Measurements from ENCODE around the gene TRPV6. TPM values are rescaled to one million over a fixed set of nuclear protein-coding genes. Genes with fewer than 3 reads are reported as not detected.

Gene TRPV6
- total and polyA plus RNA-seq, 4 donors = 0.40 to 1.2 (median 0.53) TPM

- TF ChIP-seq, protein P1, sequence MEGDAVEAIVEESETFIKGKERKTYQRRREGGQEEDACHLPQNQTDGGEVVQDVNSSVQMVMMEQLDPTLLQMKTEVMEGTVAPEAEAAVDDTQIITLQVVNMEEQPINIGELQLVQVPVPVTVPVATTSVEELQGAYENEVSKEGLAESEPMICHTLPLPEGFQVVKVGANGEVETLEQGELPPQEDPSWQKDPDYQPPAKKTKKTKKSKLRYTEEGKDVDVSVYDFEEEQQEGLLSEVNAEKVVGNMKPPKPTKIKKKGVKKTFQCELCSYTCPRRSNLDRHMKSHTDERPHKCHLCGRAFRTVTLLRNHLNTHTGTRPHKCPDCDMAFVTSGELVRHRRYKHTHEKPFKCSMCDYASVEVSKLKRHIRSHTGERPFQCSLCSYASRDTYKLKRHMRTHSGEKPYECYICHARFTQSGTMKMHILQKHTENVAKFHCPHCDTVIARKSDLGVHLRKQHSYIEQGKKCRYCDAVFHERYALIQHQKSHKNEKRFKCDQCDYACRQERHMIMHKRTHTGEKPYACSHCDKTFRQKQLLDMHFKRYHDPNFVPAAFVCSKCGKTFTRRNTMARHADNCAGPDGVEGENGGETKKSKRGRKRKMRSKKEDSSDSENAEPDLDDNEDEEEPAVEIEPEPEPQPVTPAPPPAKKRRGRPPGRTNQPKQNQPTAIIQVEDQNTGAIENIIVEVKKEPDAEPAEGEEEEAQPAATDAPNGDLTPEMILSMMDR (IDR thresholded peaks at IDR 0.05; ENCODE audit: control extremely low read depth, extremely low read depth) = no peak
- peaks cover 0 to 3% (median under 1%) of the 10 kb centered on the region in 4 donors for H3K36me3 ChIP-seq (ENCODE audit: control insufficient read depth in 4 of 4, insufficient read depth in 4 of 4, low read length in 4 of 4)
- WGBS, 2 donors = 94 to 97% methylated on average over 11 of the region's 11 CpGs
- ATAC-seq (ENCODE audit: insufficient read depth, low FRiP score) (no peak), DNase-seq (peak in 1 of 3 donors; percentile 8)
- peaks cover 0 to 9% (median 0%) of the 10 kb centered on the region in 5 donors for H3K4me1 ChIP-seq (ENCODE audit: control insufficient read depth in 5 of 5, insufficient read depth in 5 of 5, low read length in 5 of 5)
- H3K27me3 ChIP-seq (ENCODE audit: control insufficient read depth in 3 of 3, insufficient read depth in 3 of 3, low read length in 2 of 3) = peaks cover 0 to 3% (median 0%) of the 10 kb centered on the region in 3 donors
- H3K9ac ChIP-seq (ENCODE audit: insufficient read depth in 1 of 2, low read length in 2 of 2) = no peak overlapping the region
- H3K27ac ChIP-seq (ENCODE audit: low read depth in 1 of 2, low read length in 1 of 2) = no peak overlapping the region
- no peaks in the 10 kb centered on the region for H3K9me3 ChIP-seq (ENCODE audit: control insufficient read depth in 4 of 4, insufficient read depth in 3 of 4, low read length in 3 of 4)
- H3K4me3 ChIP-seq = no peak overlapping the region
These were observed 16.5 kb downstream of the TRPV6 start for GRCh38 chr7:142868986-142869415.

DNA sequence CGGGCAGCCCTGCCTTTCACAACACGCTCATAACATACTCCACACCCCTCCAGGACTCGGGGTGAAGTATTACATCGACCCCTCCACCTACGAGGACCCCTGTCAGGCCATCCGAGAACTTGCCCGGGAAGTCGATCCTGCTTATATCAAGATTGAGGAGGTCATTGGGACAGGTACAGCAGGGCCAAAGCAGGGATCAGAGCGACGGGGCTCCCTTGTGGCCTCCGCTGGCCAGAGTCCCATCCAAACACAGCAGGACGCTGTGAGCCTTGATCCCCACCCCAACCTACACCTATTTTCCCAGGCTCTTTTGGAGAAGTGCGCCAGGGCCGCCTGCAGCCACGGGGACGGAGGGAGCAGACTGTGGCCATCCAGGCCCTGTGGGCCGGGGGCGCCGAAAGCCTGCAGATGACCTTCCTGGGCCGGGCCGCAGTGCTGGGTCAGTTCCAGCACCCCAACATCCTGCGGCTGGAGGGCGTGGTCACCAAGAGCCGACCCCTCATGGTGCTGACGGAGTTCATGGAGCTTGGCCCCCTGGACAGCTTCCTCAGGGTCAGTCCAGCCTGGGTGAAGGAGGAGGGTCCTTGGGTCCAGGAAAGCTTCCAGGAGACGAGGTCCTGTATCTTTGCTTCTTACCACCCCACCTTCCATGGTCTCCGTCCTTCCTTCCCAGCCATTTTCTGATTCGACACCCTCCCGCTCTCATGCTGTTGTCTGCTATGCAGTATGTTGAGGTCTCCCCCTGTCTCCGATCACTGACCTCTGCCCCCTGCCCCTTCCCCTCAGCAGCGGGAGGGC is 17.2 kb downstream of the TRPV6 start:
- no peak overlapping the region for H3K9ac ChIP-seq (ENCODE audit: insufficient read depth in 1 of 2, low read length in 2 of 2)
- ATAC-seq (ENCODE audit: insufficient read depth, low FRiP score) (no peak), DNase-seq (peak in 1 of 3 donors; percentile 6)
- TF ChIP-seq, protein P1 (IDR thresholded peaks at IDR 0.05; ENCODE audit: control extremely low read depth, extremely low read depth) = no peak
- 84 to 89% methylated on average over 31 of the region's 31 CpGs for WGBS, 2 donors
- H3K4me3 ChIP-seq = no peak overlapping the region
- H3K36me3 ChIP-seq (ENCODE audit: control insufficient read depth in 4 of 4, insufficient read depth in 4 of 4, low read length in 4 of 4) = peaks cover 0 to 6% (median under 1%) of the 10 kb centered on the region in 4 donors
- peaks cover 0 to 9% (median 0%) of the 10 kb centered on the region in 5 donors for H3K4me1 ChIP-seq (ENCODE audit: control insufficient read depth in 5 of 5, insufficient read depth in 5 of 5, low read length in 5 of 5)
- H3K9me3 ChIP-seq (ENCODE audit: control insufficient read depth in 4 of 4, insufficient read depth in 3 of 4, low read length in 3 of 4) = no peaks in the 10 kb centered on the region
- peaks cover 0 to 3% (median 0%) of the 10 kb centered on the region in 3 donors for H3K27me3 ChIP-seq (ENCODE audit: control insufficient read depth in 3 of 3, insufficient read depth in 3 of 3, low read length in 2 of 3)
- no peak overlapping the region for H3K27ac ChIP-seq (ENCODE audit: low read depth in 1 of 2, low read length in 1 of 2)

- 71 to 74% methylated on average over 18 of the region's 18 CpGs for WGBS, 2 donors
- Histone ChIP-seq H3K27me3 (ENCODE audit: control insufficient read depth in 3 of 3, insufficient read depth in 3 of 3, low read length in 2 of 3) (peaks cover 0 to 3% (median 0%) of the 10 kb centered on the region in 3 donors), H3K9me3 (ENCODE audit: control insufficient read depth in 4 of 4, insufficient read depth in 3 of 4, low read length in 3 of 4) (no peaks in the 10 kb centered on the region), H3K4me3 (no peak overlapping the region), H3K36me3 (ENCODE audit: control insufficient read depth in 4 of 4, insufficient read depth in 4 of 4, low read length in 4 of 4) (peaks cover 0 to 7% (median 3%) of the 10 kb centered on the region in 4 donors), H3K27ac (ENCODE audit: low read depth in 1 of 2, low read length in 1 of 2) (no peak overlapping the region), H3K9ac (ENCODE audit: insufficient read depth in 1 of 2, low read length in 2 of 2) (no peak overlapping the region), H3K4me1 (ENCODE audit: control insufficient read depth in 5 of 5, insufficient read depth in 5 of 5, low read length in 5 of 5) (peaks cover 0 to 9% (median 0%) of the 10 kb centered on the region in 5 donors)
- ATAC-seq (ENCODE audit: insufficient read depth, low FRiP score) = no peak
- no peak for DNase-seq
- TF ChIP-seq, protein P1 (IDR thresholded peaks at IDR 0.05; ENCODE audit: control extremely low read depth, extremely low read depth) = no peak
These were observed 18.0 kb downstream of the TRPV6 start for GRCh38 chr7:142867398-142868187.
